Skin of body (tissue), 2 donors: ENCODE results near the gene PMAIP1. TPM values are rescaled to one million over a fixed set of nuclear protein-coding genes. Genes with fewer than 3 reads are reported as not detected.
A peak's percentile ranks its signal among the peaks of the same experiment; 100 is the strongest.
"Not testable (repeated sequence)": the region's sequence is repeated elsewhere in the genome, so short reads cannot be mapped to it uniquely, and the experiment has no call there.

Experiments used
- DNase-seq: peaks from one replicate; lab custom pipeline; 2025; lab: John Stamatoyannopoulos, UW
- total RNA-seq: library from RNA; depleted of rRNA; stranded (reverse); fragments of >200 nt; gene quantifications from one replicate; pipeline ENCODE4 v1.2.3, GENCODE V29; 2014

PMAIP1 gene
- total RNA-seq = 12.9 TPM

DNA sequence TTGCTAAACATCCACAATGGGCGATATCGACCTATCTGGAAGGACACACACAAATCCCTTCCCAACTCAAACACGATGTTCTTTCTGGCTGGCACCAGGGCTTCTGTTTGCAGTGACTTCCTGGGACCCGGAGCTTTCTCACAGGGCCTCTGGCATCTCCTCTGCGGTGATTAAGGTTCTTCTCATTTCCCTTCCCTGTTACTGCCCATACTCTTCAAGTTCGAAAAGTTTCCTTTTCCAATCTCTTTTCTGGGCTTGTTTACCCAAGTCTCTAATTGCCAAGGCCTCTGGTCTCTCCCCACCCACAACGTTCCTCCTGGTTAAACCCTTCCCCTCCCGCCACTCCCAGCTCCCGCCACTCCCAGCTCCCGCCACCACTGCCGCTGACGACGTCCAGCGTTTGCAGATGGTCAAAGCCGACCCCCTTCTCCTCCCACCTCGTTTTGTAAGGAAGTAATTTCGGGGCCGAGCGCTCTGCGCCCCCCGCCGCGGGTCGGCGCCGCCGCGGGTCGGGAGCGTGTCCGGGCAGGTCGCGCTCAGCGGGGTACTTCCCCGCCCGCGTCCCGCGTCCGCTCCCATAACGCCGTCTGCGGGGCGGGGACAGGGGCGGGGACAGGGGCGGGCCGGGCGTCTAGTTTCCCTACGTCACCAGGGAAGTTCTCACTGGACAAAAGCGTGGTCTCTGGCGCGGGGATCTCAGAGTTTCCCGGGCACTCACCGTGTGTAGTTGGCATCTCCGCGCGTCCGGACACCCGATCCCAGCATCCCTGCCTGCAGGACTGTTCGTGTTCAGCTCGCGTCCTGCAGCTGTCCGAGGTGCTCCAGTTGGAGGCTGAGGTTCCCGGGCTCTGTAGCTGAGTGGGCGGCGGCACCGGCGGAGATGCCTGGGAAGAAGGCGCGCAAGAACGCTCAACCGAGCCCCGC, at the start of gene PMAIP1:
PMAIP1 (plus strand) TSS at position 699 of the 924 bp plus-strand sequence; CDS start at position 881, 182 bp downstream.
- peak; percentile 50 for DNase-seq

DNA sequence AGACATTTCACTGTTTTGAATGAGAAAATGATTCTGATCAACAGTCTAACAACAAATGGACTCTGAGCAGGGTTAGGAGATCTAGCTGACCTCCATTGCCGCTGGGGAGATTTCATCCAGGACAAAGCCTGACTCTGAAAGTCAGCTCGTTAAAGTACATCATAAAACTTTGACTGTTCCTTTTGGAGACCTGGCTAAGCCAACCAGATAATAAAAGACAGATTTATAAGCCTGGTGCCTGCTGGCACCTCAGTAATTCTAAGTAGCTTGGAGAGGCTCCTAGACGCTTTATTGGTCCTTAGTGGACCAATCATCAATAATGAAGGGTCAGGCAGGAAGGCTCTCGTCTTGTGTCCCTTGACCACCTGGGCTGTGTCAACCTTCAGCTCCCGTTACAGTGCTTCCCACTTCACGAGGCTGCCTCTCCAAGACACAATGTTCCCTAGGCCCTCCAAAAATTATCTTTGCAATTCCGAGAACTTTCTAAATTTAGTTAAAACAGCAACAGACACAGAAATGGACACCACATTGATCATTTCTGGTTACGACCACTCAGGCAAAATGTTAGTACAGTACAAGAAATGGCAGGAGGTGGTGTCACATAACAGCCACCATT, 47.9 kb upstream of the PMAIP1 start:
- DNase-seq = no peak

DNA sequence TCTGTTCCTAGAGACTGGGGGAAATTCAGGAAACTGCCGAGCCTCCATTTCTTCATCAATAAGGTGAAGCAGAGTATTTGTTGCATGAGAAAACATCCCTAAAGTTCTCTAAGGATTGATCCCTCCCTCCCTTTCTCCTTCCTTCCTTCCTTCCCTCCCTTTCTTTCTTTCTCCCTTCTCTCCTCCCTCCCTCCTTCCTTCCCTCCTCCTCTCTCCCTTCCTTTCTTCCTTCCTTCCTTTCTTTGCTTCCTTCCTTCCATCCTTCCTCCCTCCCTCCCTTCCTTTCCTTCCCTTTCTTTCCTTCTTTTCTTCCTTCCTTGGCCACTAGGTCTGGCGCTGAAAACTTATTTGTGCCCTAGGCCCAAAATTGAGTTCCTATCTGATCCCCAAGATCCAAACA, 47.2 kb upstream of the PMAIP1 start:
- DNase-seq = no peak

DNA sequence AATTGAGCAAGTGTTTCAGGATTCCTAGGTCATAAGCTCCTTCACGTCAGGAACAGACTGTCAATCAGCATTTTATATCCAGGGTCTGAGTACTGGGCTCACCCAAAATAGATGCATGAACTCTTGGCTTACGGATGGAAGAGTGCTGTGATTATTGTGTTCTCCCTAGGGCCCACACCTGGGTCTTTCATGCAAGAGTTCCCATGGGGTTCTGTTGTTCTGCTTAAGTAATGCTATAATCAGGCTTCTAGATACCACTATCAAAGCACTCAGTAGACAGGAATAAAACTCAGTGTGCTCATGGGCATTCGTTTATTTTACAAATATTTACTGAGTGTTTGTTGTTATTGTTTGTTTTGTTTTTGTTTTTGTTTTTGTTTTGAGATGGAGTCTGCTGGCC, 46.4 kb upstream of the PMAIP1 start:
- no peak for DNase-seq

DNA sequence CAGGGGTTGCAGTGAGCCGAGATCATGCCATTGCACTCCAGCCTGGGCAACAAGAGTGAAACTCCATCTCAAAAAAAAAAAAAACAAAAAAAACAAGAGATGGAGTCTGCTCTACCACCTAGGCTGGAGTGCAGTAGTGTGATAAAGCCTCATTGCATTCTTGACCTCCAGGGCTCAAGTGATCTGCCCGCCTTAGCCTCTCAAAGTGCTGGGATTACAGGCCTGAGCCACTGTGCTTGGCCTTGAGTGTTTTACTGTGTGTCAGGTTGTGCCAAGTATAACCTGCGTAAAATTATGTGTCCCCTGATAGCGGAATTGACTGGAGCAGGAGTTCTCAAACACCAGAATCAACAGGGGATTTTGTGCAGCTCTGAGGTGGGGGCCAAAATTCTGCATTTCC, 45.8 kb upstream of the PMAIP1 start:
- not testable (repeated sequence) for DNase-seq

DNA sequence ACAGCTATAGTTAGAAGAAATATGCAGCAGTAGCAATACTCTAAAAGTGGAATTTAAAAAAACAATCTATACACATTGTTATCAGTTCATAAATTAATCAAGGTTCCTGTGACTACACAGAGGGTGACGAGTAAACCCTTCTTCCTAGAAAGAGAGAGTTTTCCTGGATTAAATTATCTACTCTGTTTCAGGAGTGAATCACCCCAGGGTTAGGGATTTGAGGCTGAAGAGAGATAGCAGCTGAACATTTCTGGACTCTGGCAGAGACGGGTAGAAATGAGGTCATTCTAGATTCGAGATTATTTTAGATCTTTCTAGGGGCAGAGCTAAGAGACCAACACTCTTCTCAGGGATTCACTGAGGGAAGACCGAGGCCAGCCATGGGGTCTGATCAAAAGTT, 38.8 kb upstream of the PMAIP1 start:
- DNase-seq = no peak

DNA sequence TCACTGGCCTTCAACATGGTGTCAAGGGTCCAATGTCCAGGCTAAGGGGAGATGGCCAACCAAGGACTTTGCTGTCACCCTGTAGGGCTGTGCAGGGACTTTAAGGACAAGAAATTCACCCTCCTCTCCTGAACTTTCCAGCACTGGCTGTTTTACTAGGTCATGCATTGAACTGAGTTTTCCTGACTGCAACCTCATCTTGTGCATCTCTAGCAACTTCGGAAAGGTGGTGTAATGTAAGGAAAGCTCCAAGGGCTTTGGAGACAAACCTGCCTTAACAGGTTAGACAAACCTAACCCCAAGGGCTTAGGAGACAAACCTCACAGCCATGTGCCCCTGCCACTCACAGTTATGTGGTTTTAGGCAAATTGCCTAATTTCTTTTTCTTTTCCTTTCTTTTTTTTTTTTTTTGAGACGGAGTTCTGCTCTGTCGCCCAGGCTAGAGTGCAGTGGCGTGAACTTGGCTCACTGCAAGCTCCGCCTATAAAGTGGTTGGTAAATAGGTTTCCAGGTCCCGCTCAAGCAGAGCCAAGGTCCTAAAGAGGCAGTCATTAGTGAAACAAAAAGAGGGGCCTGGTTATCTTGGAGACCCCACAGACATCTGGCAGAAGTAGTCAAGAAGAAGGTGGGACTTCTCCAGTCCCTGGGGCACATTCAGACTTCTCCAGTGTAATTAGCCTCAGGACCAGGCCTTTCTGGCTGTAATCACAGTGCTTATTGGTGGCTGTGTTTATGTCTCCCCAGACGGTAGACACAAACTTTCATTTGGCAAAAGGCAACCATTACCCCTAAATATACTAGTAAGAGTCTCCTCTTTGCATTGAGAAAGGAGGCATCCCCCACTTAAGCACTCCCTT, 37.6 kb upstream of the PMAIP1 start:
- no peak for DNase-seq

DNA sequence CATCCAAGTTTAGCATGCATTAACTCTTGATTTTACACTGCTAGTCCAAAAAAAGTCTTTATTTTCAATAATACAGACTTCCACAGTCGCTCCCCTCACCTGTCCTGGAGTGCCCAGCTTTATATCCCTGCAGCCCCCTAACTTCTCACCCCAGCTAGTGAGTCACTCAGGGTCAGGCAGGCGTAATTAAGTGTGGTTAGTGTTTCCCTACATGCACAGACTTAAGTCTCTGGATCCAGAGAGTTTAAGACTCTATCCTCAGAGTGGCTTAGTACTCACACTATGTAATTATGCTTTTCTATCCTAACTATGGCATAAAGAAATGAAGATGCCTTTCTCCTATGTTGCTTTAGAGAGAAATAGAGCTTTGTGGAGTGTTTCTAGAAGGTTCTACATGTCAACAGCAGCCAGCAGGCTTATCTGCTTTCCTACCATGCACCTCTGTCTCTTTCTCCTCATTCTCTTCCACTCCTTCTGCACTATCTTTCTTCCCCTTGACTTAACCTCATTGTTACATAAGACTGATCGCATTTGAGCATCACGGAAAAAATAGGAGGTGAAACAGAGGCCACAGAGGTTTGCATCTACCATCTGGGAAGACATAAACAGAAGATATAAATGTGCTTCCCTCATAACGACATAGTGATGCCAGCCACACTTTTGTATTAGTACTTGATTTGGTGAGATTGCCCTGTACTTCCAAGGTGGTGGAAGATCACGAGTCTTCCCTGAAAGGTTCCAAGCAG, 34.4 kb upstream of the PMAIP1 start:
- DNase-seq = no peak

DNA sequence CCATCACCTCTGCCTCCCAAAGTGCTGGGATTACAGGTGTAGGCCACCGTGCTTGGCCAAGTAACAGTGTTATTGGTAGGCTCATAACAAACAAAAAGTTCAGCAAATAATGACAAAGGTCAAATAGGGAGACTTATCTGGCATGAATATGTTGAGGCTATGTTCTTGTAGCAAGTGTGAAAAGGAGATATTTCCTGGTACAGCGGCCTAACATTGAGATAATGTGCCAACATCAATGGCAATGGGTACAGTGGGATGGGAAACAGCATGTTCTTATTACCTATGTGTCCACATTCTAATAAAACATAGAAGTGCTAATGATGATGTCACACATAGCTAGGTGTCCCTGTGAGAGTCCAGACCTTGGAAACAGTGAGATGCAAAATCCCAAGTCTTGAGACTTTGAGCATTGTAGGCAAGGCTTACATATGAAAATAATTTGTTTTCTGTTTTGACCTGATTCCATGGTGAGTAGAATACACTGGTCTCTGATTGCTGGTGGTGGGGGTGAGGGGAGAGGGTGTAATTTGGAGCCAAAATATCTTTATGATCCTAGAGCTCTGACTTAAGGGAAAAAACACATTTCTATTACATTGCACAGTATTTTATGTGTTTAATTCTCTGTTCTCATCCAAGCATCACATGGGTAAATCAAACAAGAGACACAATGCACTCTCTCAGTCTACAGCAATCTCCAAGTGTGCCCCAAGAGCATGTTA, 33.1 kb upstream of the PMAIP1 start:
- no peak for DNase-seq

DNA sequence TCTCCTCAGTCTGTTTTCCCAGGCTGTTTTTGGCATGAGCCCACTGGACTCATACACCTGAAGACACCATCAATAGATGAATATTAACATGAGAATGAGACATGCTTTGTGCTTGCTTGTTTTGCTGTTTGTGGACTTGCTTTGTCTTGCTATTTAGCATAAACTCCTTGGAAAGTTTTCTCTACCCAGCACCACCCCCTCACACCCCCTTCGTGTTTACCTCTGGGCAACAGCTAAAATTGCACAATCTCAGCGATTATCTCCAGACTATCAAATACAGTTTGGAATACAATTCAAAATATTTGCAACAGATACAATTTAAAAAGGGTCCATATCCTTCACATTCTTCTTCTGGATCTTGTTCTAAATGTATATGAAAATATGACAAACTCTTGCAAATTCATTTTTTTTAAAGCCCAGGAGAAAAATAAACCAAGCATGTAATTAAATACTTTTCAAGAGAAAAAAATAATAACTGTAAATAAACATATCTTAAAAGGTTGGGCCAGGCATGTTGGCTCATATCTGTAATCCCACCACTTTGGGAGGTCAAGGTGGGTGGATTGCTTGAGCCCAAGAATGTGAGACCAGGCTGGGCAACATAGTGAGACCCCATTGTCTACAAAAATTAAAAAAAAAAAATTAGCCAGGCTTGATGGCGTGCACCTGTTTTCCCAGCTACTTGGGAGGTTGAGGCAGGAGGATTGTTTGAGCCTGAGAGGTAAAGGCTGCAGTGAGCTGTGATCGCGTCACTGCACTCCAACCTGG, 32.3 kb upstream of the PMAIP1 start:
- no peak for DNase-seq

DNA sequence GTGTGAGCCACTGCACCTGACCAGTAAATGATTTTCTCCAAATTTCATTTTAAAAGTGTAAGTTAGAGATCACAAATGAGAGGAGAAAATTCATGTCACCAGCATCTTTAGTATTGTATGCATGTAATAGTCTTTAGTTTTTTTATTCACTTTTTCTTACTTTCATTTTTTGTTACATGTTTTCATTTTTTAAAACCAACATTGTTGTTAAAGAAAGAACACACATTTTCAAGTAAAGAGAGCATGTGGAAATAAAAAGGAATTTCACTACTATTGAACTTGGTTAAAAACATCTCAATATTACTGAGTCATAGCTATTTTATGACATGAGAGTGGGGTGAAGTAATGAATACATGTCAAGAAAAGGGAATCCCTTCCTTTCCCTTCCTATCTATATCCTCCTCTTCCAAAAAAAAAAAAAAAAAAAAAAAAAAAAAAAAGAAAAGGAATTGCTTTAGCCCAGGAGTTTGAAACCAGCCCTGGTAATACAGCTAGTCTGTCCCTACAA, 29.1 kb upstream of the PMAIP1 start:
- no peak for DNase-seq

DNA sequence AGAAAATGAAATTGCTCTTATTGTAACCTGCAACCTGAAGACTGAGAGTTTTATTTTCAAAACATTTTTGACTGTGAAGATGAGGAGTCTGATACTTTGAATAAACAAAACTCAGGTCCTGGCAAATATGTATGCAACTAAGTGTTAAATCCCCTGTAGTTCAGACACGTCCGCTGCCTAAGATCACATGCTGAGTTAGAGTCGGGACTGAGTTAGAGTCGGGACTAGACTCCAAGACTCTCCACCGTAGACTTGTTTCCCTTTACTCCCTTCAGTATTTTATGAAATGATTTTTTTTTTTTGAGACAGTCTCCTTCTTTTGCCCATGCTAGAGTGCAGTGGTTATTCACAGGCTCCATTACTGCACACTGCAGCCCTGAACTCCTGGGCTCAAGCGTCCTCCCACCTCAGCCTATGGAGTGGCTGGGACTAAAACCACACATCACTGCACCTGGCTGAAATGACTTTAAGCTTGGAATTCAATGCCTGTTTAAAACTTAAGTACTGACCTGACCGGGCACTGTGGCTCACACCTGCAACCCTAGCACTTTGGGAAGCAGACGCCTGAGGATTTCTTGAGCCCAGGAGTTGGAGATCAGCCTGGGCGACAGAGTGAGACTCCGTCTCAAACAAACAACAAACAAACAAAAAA, 28.0 kb upstream of the PMAIP1 start:
- DNase-seq = no peak

DNA sequence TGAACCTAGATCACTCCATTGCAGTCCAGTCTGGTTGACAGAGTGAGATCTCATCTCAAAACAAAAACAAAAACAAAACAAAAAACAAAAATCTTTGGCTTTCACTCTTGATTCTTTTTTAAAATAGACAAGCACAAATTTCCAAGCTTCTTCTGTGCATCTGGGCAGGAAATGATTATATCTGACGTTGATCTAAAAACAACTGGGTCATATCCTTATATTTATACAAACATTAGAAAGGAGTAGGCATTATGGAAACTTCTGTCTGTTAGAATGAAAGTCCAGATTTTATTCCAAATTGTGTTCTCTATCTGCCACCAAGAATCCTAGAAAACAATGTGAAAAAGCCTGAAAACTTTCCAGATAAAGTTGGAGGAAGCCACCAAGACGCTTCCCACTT, 26.2 kb upstream of the PMAIP1 start:
- DNase-seq = no peak

DNA sequence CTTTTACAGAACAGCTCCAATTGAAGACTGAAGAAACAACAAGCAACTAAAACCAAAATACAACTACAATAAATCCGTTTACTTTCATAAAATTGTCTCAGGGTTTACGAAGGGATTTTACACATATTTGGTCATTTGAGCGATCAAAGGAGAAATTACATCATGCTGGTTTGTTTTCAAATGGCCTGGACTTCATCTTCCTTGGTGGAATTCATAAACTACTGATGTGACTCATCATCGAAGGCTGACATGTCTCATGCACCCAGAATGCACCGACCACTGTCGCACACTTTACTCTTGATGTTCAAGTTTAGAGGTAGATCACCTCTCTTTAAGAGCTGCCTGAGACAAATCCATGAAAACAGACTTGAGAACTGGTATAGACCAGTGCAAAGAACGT, 25.6 kb upstream of the PMAIP1 start:
- no peak for DNase-seq

DNA sequence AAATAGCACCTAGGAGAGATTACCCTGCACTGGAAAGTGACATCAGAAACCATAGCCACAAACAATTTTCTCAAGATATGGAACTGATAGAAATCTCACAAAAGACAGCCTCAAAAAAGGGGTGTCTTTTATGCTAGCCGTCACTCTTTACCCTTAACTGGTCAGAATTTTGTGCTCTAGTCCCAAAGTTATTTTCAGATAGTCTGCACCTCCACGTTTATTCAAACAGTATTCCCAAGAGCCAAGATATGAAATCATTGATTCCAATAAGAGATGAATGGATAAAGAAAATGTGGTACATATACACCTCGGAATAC, 23.5 kb upstream of the PMAIP1 start:
- DNase-seq = no peak

DNA sequence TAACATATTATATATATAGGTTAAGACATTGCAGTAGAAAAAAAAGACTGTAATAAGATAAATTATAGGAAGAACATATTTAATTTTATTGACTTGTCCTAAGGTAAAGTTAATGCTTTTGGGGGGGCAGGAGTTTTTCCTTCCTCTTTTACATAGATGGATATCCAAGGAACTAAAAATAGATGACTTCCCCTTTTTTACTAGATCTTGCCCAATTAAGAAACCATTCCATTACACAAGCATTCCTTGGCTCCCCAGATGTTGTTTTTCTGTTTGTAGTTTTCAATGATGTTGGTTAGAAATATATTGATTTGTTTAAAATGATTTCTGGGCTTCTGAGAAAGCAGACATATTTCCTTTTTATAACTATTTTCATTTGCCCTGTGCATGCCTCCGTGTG, 22.4 kb upstream of the PMAIP1 start:
- DNase-seq = no peak

DNA sequence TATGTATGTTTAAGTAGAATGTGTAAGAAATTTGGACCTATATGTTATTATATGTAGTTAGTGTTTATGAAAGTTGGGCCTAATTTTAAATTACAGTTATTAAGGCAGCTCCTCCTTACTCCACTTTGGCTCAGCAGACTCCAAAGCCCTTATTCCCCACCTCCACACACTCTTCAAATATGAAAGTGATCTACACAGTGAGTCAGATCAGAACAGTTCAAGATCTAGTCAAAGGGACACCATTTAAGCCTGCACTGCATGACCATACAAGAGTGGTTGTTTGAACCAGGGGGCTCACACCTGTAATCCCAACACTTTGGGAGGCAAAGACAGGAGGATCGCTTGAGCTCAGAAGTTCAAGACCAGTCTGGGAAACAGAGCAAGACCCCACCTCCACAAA, 21.2 kb upstream of the PMAIP1 start:
- DNase-seq = no peak

DNA sequence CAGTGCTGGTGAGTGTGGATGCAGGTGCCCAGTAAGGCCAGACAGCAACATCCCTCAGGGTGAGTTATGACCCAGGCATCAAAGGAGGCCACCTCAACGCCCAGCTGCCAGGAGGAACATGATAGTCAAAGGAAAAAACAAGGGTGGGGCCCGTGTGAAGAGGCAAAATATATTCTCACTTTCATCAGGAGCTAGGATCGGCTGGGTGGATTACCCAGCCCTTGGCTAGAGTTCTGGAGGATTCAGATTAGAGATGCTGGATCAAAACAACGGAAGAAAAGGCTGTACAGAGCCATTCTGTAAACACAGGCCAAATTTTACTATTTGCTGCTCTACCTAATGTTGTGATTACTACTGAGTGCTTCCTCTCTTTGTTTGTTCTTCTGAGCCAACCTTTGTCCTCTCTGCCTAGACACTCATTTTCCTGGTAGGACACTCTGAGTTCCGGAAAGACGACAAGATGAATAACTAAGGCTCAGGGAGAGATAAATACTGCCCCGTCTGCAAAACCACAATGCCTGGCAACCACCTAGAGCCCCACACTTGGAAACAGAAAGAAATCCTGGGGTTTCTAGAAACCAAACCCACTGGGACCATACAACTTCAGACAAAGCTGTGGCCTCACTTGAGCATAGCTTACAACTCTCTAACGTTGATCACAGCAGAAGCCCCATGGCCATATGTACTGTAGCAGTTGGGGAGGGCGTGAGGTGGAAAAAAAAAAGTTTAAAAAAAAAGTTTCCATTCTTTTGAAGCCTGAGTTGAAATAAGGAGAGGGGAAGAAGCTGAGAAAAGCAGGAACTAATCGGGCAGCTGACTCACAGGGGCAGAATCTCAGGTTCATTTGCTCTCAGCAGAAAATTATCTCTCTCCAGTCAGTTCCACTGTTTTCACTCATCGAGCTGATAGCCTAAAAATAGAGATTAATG, 17.8 kb upstream of the PMAIP1 start:
- DNase-seq = peak; percentile 35
